ENCODE measurements around the gene MANF. TPM values are rescaled to one million over a fixed set of nuclear protein-coding genes. Genes with fewer than 3 reads are reported as not detected.

MANF gene
- total and polyA plus RNA-seq, 2 donors (not counting 1 experiment from before 2014, with no cell fraction given) = 19.8 to 29.7 TPM

DNA sequence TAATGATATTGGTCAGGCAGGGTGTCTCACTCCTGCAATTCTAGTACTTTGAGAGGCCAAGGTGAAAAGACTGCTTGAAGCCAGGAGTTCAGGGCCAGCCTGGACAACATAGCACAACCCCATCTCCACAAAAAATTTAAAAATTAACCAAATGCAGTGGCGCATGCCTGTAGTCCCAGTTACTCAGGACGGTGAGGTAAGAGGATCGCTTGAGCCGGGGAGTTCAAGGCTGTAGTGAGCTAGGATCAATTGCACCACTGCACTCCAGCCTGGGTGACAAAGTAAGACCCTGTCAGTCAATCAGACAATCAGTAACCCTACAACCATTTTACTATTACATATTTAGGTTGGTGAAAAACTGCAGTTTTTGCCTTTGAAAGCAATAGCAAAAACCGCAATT lies 49.0 kb downstream of the MANF start:
- Histone ChIP-seq H3K4me2 (replicated peaks; ENCODE audit: low read depth, low read length, poor library complexity, severe bottlenecking) (no peak overlapping the region), H2AFZ (ENCODE audit: insufficient read depth, low read depth, low read length, poor library complexity, severe bottlenecking) (no peak overlapping the region), H3K36me3 (replicated peaks in 1 of 2; ENCODE audit: control extremely low read depth in 1 of 2, control insufficient read depth in 1 of 2, extremely low read depth in 1 of 2, insufficient read depth in 2 of 2, low read length in 1 of 2) (peaks cover 7 to 63% of the 10 kb centered on the region in 2 experiments), H3K27me3 (replicated peaks in 1 of 4; ENCODE audit: control extremely low read depth in 1 of 4, control insufficient read depth in 3 of 4, insufficient read depth in 4 of 4, low read length in 3 of 4) (no peaks in the 10 kb centered on the region), H3K27ac (ENCODE audit: low read length in 2 of 2) (no peak overlapping the region), H3K9ac (ENCODE audit: low read length) (no peak overlapping the region), H3K9me3 (ENCODE audit: control extremely low read depth in 1 of 3, control insufficient read depth in 2 of 3, insufficient read depth in 1 of 3, low read length in 2 of 3) (no peaks in the 10 kb centered on the region), H3K4me1 (ENCODE audit: control insufficient read depth in 2 of 2, insufficient read depth in 2 of 2, low read length in 2 of 2) (no peaks in the 10 kb centered on the region), H3K4me3 (ENCODE audit: control extremely low read depth in 1 of 5, extremely low read depth in 1 of 5, insufficient read depth in 1 of 5, low read depth in 2 of 5, low read length in 4 of 5) (no peak overlapping the region), H3K79me2 (ENCODE audit: control insufficient read depth, insufficient read depth, low read length) (peaks cover under 1% of the 10 kb centered on the region), H4K20me1 (ENCODE audit: control insufficient read depth, insufficient read depth, low read length, poor library complexity, severe bottlenecking) (no peaks in the 10 kb centered on the region)
- ATAC-seq (ENCODE audit: low read depth) = no peak
- Mint-ChIP-seq H3K4me1 (no peaks in the 10 kb centered on the region), H3K27ac (no peak overlapping the region), H3K4me3 (no peak overlapping the region), H3K27me3 (no peaks in the 10 kb centered on the region), H3K9me3 (ENCODE audit: insufficient read depth) (no peaks in the 10 kb centered on the region)
- TF ChIP-seq CTCF (IDR thresholded peaks at IDR 0.05) (no peak), EZH2 (IDR thresholded peaks at IDR 0.05; ENCODE audit: borderline replicate concordance, insufficient read depth, low read depth, low read length, poor library complexity, severe bottlenecking) (no peak)
- WGBS (ENCODE audit: insufficient coverage) = 96% methylated on average over 5 of the region's 5 CpGs
- ChIA-PET CTCF (interaction anchor here (0.6 to 2.6 kb wide), 12 partner anchors 9 to 818 kb away, joined by 3 to 18 read pairs (median 5); partner anchors contain the start of genes MANF and MAPKAPK3), POLR2A (interaction anchor here (0.7 kb wide), 1 partner anchor 818 kb away, joined by 4 read pairs; no protein-coding TSS in a partner anchor)
- no peak for DNase-seq
- intact Hi-C loops (cut with micrococcal nuclease) = loop anchor here (1.0 kb wide), 1 partner anchor 43 kb away; the partner anchor contains the start of gene RBM15B

GRCh38 chr3:51434746-51435327 lies 49.7 kb downstream of the MANF start:
- DNase-seq (peak; percentile 54), ATAC-seq (ENCODE audit: low read depth) (peak; percentile 56)
- Histone ChIP-seq H3K9me3 (ENCODE audit: control extremely low read depth in 1 of 3, control insufficient read depth in 2 of 3, insufficient read depth in 1 of 3, low read length in 2 of 3) (no peaks in the 10 kb centered on the region), H3K4me1 (ENCODE audit: control insufficient read depth in 2 of 2, insufficient read depth in 2 of 2, low read length in 2 of 2) (no peaks in the 10 kb centered on the region), H3K9ac (ENCODE audit: low read length) (no peak overlapping the region), H3K79me2 (ENCODE audit: control insufficient read depth, insufficient read depth, low read length) (no peaks in the 10 kb centered on the region), H3K36me3 (replicated peaks in 1 of 2; ENCODE audit: control extremely low read depth in 1 of 2, control insufficient read depth in 1 of 2, extremely low read depth in 1 of 2, insufficient read depth in 2 of 2, low read length in 1 of 2) (peaks cover 6 to 60% of the 10 kb centered on the region in 2 experiments), H3K4me3 (ENCODE audit: control extremely low read depth in 1 of 5, extremely low read depth in 1 of 5, insufficient read depth in 1 of 5, low read depth in 2 of 5, low read length in 4 of 5) (no peak overlapping the region), H3K27me3 (replicated peaks in 1 of 4; ENCODE audit: control extremely low read depth in 1 of 4, control insufficient read depth in 3 of 4, insufficient read depth in 4 of 4, low read length in 3 of 4) (no peaks in the 10 kb centered on the region), H3K4me2 (replicated peaks; ENCODE audit: low read depth, low read length, poor library complexity, severe bottlenecking) (no peak overlapping the region), H3K27ac (ENCODE audit: low read length in 2 of 2) (no peak overlapping the region), H2AFZ (ENCODE audit: insufficient read depth, low read depth, low read length, poor library complexity, severe bottlenecking) (no peak overlapping the region), H4K20me1 (ENCODE audit: control insufficient read depth, insufficient read depth, low read length, poor library complexity, severe bottlenecking) (no peaks in the 10 kb centered on the region)
- H3K27ac Mint-ChIP-seq = no peak overlapping the region
- no peak overlapping the region for H3K4me3 Mint-ChIP-seq
- no peaks in the 10 kb centered on the region for H3K4me1 Mint-ChIP-seq
- H3K9me3 Mint-ChIP-seq (ENCODE audit: insufficient read depth) = no peaks in the 10 kb centered on the region
- ChIA-PET POLR2A (no interaction called here), CTCF (interaction anchor here (0.6 to 2.6 kb wide), 14 partner anchors 8 to 819 kb away, joined by 3 to 18 read pairs (median 4); partner anchors contain the start of genes MANF and MAPKAPK3)
- TF ChIP-seq EZH2 (IDR thresholded peaks at IDR 0.05; ENCODE audit: borderline replicate concordance, insufficient read depth, low read depth, low read length, poor library complexity, severe bottlenecking) = no peak
- peak; percentile 72 for TF ChIP-seq CTCF (IDR thresholded peaks at IDR 0.05)
- intact Hi-C loops (cut with micrococcal nuclease) = loop anchor here (1.0 kb wide), 1 partner anchor 44 kb away; the partner anchor contains the start of gene RBM15B
- no peaks in the 10 kb centered on the region for H3K27me3 Mint-ChIP-seq
